Measurements from ENCODE around the gene TBC1D10B. TPM values are rescaled to one million over a fixed set of nuclear protein-coding genes. Genes with fewer than 3 reads are reported as not detected.
"Not testable (repeated sequence)": the region's sequence is repeated elsewhere in the genome, so short reads cannot be mapped to it uniquely, and the experiment has no call there.

The TBC1D10B gene
- total RNA-seq, 2 experiments from 2014 or later: 39.7 to 41.3 TPM

DNA sequence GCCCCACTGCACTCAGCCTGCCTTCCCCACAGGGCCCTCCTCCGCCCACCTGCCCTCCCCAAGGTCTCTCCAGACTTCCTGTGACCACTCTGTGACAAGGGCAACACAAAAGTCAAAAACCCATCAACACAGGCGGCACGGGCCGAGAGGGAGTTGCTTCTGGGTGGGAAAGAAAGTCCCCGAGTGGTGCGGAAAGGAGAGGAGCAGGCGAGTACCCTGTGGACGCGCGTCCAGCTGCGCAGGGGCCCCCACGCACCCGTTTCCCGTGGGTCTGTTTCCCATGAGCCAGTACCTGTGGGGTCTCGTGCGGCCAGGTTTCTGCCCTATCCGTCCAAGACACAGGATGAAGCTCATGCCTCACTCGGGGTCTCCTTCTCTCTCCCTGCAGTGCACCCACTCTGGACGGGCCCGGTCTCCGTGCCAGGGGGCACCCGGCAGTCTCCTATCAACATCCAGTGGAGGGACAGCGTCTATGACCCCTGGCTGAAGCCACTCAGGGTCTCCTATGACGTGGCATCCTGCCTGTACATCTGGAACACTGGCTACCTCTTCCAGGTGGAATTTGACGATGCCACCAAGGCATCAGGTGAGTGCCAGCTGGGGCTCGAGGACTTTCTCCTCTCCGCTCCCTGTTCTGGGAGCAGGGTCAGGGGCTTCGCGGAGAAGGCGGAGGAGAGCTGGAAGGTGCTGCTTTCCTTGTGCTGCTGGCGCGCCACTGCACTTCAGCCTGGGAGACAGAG lies 27.4 kb downstream of the TBC1D10B start:
- Mint-ChIP-seq H3K27ac (no peak overlapping the region), H3K9me3 (no peaks in the 10 kb centered on the region), H3K4me3 (no peak overlapping the region), H3K27me3 (no peaks in the 10 kb centered on the region), H3K4me1 (ENCODE audit: low read depth) (peaks cover 9% of the 10 kb centered on the region), H3K36me3 (ENCODE audit: low read depth) (no peaks in the 10 kb centered on the region)
- ChIA-PET POLR2A (interaction anchor here (1.4 to 1.5 kb wide), 2 partner anchors 10 to 11 kb away, joined by 3 to 9 read pairs; no protein-coding TSS in a partner anchor), CTCF (no interaction called here)
- TF ChIP-seq, protein P1, sequence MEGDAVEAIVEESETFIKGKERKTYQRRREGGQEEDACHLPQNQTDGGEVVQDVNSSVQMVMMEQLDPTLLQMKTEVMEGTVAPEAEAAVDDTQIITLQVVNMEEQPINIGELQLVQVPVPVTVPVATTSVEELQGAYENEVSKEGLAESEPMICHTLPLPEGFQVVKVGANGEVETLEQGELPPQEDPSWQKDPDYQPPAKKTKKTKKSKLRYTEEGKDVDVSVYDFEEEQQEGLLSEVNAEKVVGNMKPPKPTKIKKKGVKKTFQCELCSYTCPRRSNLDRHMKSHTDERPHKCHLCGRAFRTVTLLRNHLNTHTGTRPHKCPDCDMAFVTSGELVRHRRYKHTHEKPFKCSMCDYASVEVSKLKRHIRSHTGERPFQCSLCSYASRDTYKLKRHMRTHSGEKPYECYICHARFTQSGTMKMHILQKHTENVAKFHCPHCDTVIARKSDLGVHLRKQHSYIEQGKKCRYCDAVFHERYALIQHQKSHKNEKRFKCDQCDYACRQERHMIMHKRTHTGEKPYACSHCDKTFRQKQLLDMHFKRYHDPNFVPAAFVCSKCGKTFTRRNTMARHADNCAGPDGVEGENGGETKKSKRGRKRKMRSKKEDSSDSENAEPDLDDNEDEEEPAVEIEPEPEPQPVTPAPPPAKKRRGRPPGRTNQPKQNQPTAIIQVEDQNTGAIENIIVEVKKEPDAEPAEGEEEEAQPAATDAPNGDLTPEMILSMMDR (IDR thresholded peaks at IDR 0.05): no peak
- no peak for DNase-seq
- intact Hi-C loops (cut with micrococcal nuclease): no loop called here
- ATAC-seq: no peak

DNA sequence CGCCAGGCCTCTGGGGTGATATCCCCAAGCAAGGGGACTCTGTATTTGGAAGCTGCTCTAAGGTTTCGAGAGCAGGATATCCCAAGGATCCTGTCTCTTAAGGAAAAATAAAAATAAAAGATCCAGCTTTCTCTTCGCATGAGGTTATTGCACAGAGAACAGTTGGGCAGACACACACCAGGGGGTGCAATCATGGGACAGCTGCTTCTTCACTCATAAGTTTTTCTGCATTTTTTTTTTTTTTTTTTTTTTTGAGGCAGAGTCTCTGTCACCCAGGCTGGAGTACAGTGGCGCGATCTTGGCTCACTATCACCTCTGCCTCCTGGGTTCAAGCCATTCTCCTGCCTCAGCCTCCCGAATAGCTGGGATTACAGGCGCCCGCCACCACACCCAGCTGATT lies 28.3 kb downstream of the TBC1D10B start:
- H3K9me3 Mint-ChIP-seq; H3K4me3 Mint-ChIP-seq; H3K36me3 Mint-ChIP-seq (ENCODE audit: low read depth); H3K27ac Mint-ChIP-seq; intact Hi-C loops (cut with micrococcal nuclease); DNase-seq; H3K4me1 Mint-ChIP-seq (ENCODE audit: low read depth); ATAC-seq; H3K27me3 Mint-ChIP-seq: not testable (repeated sequence)
- POLR2A ChIA-PET: interaction anchor here (1.2 to 1.5 kb wide), 3 partner anchors 10 to 57 kb away, joined by 3 to 9 read pairs (median 3); no protein-coding TSS in a partner anchor
- CTCF ChIA-PET: interaction anchor here (0.7 to 1.2 kb wide), 4 partner anchors 23 to 67 kb away, joined by 3 to 5 read pairs (median 3); no protein-coding TSS in a partner anchor

DNA sequence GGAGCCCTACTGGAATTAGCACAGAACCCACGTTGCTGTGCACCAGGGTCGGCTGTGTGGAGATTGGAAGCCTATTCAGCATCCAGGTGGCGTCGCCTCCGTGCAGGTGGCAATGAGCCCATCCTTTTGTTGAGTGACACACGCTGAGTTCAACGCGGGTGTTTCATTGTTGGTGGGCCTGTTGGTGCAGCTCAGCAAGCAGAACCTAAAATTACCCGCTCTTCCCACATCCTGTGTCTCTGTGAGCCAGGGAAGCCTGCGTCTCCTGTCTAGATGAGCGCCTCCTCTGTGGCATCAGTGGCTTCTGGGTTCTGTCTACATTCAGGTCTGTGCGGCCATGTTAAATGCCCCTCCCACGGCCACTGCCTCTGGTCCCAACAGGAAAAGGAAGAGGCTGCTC lies 29.7 kb downstream of the TBC1D10B start:
- ATAC-seq (peak; percentile 35), DNase-seq (peak; percentile 29)
- no peaks in the 10 kb centered on the region for H3K9me3 Mint-ChIP-seq
- H3K4me1 Mint-ChIP-seq (ENCODE audit: low read depth): peaks cover 17% of the 10 kb centered on the region
- CTCF ChIA-PET: no interaction called here
- no peaks in the 10 kb centered on the region for H3K27me3 Mint-ChIP-seq
- POLR2A ChIA-PET: no interaction called here
- no peaks in the 10 kb centered on the region for H3K36me3 Mint-ChIP-seq (ENCODE audit: low read depth)
- peak overlapping the region; percentile 49 for H3K27ac Mint-ChIP-seq
- no peak overlapping the region for H3K4me3 Mint-ChIP-seq
- TF ChIP-seq, protein P1 (IDR thresholded peaks at IDR 0.05): no peak
- intact Hi-C loops (cut with micrococcal nuclease): no loop called here

DNA sequence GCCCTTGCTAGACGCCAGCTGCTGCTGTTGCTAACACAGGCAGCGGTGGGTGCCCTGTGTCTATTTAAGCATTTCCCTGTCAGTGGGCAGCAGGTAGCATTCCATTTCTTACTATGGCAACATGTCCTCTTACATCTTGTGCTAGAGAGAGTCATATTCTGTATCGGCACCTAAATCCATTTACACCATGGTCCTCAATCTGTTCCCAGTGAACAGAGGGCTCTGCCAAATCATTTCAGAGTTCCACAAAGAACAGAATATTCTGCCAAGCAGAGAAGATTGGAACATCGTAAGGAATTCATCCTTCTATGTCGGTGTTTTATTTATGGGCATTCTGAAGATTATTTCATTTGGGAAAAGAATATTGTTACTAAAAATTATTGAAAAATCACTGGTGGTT lies 31.6 kb downstream of the TBC1D10B start:
- POLR2A ChIA-PET; CTCF ChIA-PET; ATAC-seq; H3K36me3 Mint-ChIP-seq (ENCODE audit: low read depth); H3K27ac Mint-ChIP-seq; H3K4me3 Mint-ChIP-seq; DNase-seq; H3K9me3 Mint-ChIP-seq; H3K27me3 Mint-ChIP-seq; intact Hi-C loops (cut with micrococcal nuclease): not testable (repeated sequence)
- peaks cover 19% of the 10 kb centered on the region for H3K4me1 Mint-ChIP-seq (ENCODE audit: low read depth)

DNA sequence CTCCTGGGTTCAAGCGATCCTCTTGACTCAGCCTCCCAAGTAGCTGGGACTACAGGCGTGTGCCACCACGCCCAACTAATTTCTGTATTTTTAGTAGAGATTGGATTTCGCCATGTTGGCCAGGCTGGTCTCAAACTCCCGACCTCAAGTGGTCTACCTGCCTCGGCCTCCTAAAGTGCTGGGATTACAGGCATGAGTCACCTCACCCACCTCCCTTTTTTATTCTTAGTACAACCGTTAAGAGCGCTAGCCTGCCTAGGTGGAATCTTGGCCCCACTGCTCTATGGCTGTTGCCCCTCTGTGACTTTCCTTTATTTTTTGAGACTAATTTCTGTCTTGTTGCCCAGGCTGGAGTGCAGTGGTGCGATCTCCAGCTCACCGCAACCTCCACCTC lies 32.3 kb downstream of the TBC1D10B start:
- CTCF ChIA-PET; H3K27me3 Mint-ChIP-seq; H3K27ac Mint-ChIP-seq; intact Hi-C loops (cut with micrococcal nuclease); H3K4me3 Mint-ChIP-seq; DNase-seq; H3K9me3 Mint-ChIP-seq; ATAC-seq; POLR2A ChIA-PET; H3K36me3 Mint-ChIP-seq (ENCODE audit: low read depth): not testable (repeated sequence)
- H3K4me1 Mint-ChIP-seq (ENCODE audit: low read depth): peaks cover 19% of the 10 kb centered on the region

DNA sequence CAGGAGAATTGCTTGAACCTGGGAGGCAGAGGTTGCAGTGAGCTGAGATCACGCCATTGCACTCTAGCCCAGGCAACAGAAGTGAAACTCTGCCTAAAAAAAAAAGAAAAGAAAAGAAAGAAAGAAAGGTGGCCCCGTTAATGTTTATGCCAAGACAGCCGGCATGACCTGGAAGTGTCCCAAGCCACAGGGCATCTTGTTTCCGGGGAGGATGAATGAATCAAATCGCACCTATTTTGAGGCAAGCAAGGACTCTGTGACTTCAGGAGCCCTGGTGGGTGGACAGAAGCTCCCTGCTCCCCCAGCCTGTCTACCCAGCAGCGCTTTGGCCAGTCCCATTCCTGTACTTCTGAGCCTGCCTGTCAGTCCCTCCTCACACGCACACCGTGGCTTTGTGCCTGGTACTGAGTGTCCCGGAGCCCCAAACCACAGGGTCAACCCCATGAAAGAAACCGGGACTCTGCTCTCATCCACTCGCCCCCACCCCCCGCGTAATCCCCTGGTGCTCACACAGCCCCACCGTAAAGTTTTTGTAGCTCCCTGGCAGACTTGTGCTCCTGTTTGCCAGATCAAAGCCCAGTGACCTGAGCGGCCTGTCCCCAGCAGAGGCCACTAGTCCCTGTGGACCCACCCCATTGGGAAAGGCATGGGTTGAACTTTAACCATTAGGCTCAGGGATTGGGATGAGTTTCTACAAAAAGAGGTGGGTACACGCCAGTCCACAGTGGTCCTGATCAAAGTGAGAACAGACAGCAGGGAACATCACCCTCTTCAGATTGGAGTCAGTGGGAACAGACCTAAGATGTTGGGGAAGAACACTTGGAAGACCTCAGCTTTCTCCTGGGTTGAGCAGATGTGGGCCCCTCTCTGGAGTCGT lies 34.5 kb downstream of the TBC1D10B start:
- ChIA-PET POLR2A (interaction anchor here (0.6 to 1.9 kb wide), 8 partner anchors 15 to 473 kb away, joined by 3 to 6 read pairs (median 3); partner anchors contain the start of genes CD2BP2, CDIPT and ZNF747), CTCF (interaction anchor here (1.3 to 2.6 kb wide), 4 partner anchors 32 to 280 kb away, joined by 3 to 8 read pairs (median 4); no protein-coding TSS in a partner anchor)
- Mint-ChIP-seq H3K9me3 (no peaks in the 10 kb centered on the region), H3K36me3 (ENCODE audit: low read depth) (peaks cover 2% of the 10 kb centered on the region), H3K27ac (peak overlapping the region; percentile 73), H3K27me3 (no peaks in the 10 kb centered on the region), H3K4me1 (ENCODE audit: low read depth) (peaks cover 23% of the 10 kb centered on the region), H3K4me3 (peak overlapping the region; percentile 79)
- DNase-seq (peak; percentile 61), ATAC-seq (peak; percentile 17)
- TF ChIP-seq, protein P1 (IDR thresholded peaks at IDR 0.05): no peak
- intact Hi-C loops (cut with micrococcal nuclease): no loop called here

DNA sequence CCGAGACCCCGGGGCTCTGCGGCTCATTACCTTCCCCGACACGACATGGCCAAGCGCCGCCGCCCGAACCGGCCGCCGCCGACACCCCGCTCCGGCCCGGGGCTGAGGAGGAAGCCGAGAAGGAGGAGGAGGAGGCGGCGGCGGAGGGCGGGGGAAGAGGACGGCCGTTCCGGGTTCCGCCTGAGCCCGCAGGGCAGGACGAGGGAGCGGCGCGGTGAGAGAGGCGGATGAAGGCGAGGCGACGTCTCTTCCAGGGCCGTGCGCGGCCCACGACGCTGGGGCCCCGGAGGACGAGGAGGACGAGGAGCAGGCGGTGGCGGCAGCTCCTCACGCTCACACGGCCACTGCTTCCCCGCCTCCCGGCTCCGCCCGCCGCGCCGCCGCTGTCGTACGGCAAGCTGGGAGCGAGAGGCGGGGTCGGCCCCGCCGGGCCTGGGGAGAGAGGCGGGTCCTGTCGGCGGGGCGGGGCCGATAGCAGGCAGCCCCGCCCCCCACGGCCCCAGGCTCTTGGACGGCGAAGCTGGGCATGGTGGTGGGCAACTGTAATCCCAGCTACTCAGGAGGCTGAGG lies 35.2 kb downstream of the TBC1D10B start:
- peaks cover 22% of the 10 kb centered on the region for H3K4me1 Mint-ChIP-seq (ENCODE audit: low read depth)
- intact Hi-C loops (cut with micrococcal nuclease); H3K9me3 Mint-ChIP-seq; H3K36me3 Mint-ChIP-seq (ENCODE audit: low read depth); H3K27me3 Mint-ChIP-seq: not testable (repeated sequence)
- POLR2A ChIA-PET: interaction anchor here (0.6 to 1.9 kb wide), 6 partner anchors 15 to 200 kb away, joined by 3 to 6 read pairs (median 4); partner anchors contain the start of genes CD2BP2 and ZNF747
- DNase-seq (peak; percentile 86), ATAC-seq (peak; percentile 81)
- peak overlapping the region; percentile 83 for H3K27ac Mint-ChIP-seq
- H3K4me3 Mint-ChIP-seq: peak overlapping the region; percentile 79
- CTCF ChIA-PET: interaction anchor here (1.3 to 2.6 kb wide), 4 partner anchors 33 to 280 kb away, joined by 3 to 8 read pairs (median 4); no protein-coding TSS in a partner anchor

DNA sequence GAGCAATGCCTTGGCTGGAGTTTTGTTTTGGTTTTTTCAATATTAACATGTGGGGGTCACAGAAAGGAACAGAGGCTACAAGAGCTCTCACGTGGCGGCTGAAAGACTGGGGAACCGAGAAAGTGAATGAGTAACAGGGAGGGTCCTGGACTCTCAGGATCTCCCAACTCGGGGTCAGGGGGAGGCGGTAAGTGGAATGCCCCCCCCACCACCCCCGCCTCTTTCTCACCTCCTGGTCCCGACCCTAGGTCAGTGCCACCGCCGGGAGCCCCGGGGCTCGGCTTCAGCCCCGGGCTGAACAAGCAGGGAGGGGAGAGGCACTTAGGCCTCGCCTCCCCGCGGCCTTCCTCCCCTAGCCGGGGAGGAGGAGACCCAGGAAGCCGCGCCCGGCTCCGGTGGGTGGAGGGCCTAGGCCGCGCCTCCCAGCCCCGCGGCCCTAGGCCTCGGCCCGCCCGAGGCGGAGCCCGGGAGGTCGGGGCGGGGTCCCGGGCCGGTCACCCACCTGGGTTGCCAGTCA lies 35.8 kb downstream of the TBC1D10B start:
- H3K27me3 Mint-ChIP-seq; intact Hi-C loops (cut with micrococcal nuclease); H3K36me3 Mint-ChIP-seq (ENCODE audit: low read depth); H3K9me3 Mint-ChIP-seq: not testable (repeated sequence)
- ChIA-PET POLR2A (interaction anchor here (0.6 to 1.9 kb wide), 2 partner anchors 21 to 23 kb away, joined by 3 to 4 read pairs; partner anchors contain the start of gene CD2BP2), CTCF (interaction anchor here (1.3 to 2.6 kb wide), 2 partner anchors 75 to 281 kb away, joined by 3 to 8 read pairs; no protein-coding TSS in a partner anchor)
- peaks cover 19% of the 10 kb centered on the region for H3K4me1 Mint-ChIP-seq (ENCODE audit: low read depth)
- DNase-seq: peak; percentile 88
- H3K27ac Mint-ChIP-seq: peak overlapping the region; percentile 94
- peak overlapping the region; percentile 99 for H3K4me3 Mint-ChIP-seq
- peak; percentile 91 for ATAC-seq

Data from activated CD8-positive, alpha-beta T cell treated with anti-CD3 and anti-CD28 coated beads for 36 hours (primary cell).